K562 (cell line): ENCODE data around the gene MYBL2. TPM values are rescaled to one million over a fixed set of nuclear protein-coding genes. Genes with fewer than 3 reads are reported as not detected.
A peak's percentile ranks its signal among the peaks of the same experiment; 100 is the strongest.

Source experiments
- ATAC-seq: fragments of 200-7000 bp; cut with Tn5 transposase; 3 replicates; pipeline ENCODE4 v1.9.1; 2020; ENCODE audit warnings: moderate library complexity
- BruUV-seq: library from RNA; stranded (reverse); fragments of 400-500 nt; replicated peaks from 2 replicates; lab custom pipeline; 2021; lab: Mats Ljungman, UMichigan
- CTCF ChIA-PET: fragments of 300-600 bp; formaldehyde crosslinking; extraction: SDS; loops from one replicate; lab custom pipeline; 2021; ENCODE audit warnings: low intra/inter-chr PET ratio; lab: Yijun Ruan, JAX
- POLR2A ChIA-PET: fragments of 300-600, 350-650 bp; sonication (Branson Sonifier 250); formaldehyde crosslinking; extraction: SDS; loops from one replicate; lab custom pipeline; 2021; ENCODE audit warnings: antibody characterized with exemption, inconsistent platforms; lab: Yijun Ruan, JAX
- DNase-seq, 4 experiments: peaks; one replicate each; pipeline versions ENCODE4 v3.0.0 to v3.0.0-alpha.2; 2011 to 2018; ENCODE audit warnings: low spot score in 3 of 4, mixed read lengths in 3 of 4; ENCODE audit errors: extremely low read depth in 1 of 4
- FAIRE-seq: peaks from 2 replicates; lab custom pipeline; 2011; peaks lifted over from hg19 to GRCh38; lab: Jason Lieb, UNC
- H2AFZ ChIP-seq: 2 replicates; pipeline ENCODE4 v1.6.0; 2011; ENCODE audit warnings: low read depth, low read length, control low read depth, inconsistent platforms
- H3K27ac ChIP-seq: fragments of 200-600 bp; 3 replicates; pipeline ENCODE4 v1.8.0; 2011; ENCODE audit warnings: low read depth, mild to moderate bottlenecking, control low read depth, inconsistent platforms, low read length, moderate library complexity, mixed read lengths; ENCODE audit errors: extremely low read depth
- H3K27me3 ChIP-seq, 2 experiments: fragments of 300-600 bp in 1 of 2; 2 replicates in 1 of 2; 3 replicates in 1 of 2; pipeline versions ENCODE4 v1.6.0 to v1.8.0; 2011; ENCODE audit warnings: inconsistent platforms in 2 of 2, low read length in 2 of 2, mild to moderate bottlenecking in 1 of 2, mixed read lengths in 1 of 2, moderate library complexity in 1 of 2; ENCODE audit not compliant: control insufficient read depth in 2 of 2, insufficient read depth in 2 of 2
- H3K36me3 ChIP-seq: fragments of 300-600 bp; 3 replicates; pipeline ENCODE4 v1.8.0; 2011; ENCODE audit warnings: mild to moderate bottlenecking, low read length, inconsistent platforms; ENCODE audit not compliant: control insufficient read depth, insufficient read depth
- H3K4me1 ChIP-seq, 2 experiments: fragments of 200-600 bp in 1 of 2; replicated peaks in 1 of 2; 2 replicates in 1 of 2; 3 replicates in 1 of 2; pipeline versions ENCODE4 v1.5.1 to v1.8.0; 2011; ENCODE audit warnings: inconsistent platforms in 2 of 2, low read length in 2 of 2, mild to moderate bottlenecking in 1 of 2, mixed read lengths in 1 of 2, moderate library complexity in 1 of 2; ENCODE audit not compliant: control insufficient read depth in 2 of 2, insufficient read depth in 2 of 2
- H3K4me2 ChIP-seq: 2 replicates; pipeline ENCODE4 v1.6.1; 2011; ENCODE audit warnings: low read length, control low read depth, inconsistent platforms, mixed read lengths; ENCODE audit not compliant: insufficient read depth
- H3K4me3 ChIP-seq: fragments of 200-600 bp; sonication (generic), shearing (Covaris generic); 2 replicates; pipeline ENCODE4 v1.5.1; 2016; ENCODE audit warnings: control low read depth, inconsistent platforms
- H3K79me2 ChIP-seq: fragments of 200-600 bp; 3 replicates; pipeline ENCODE4 v1.8.0; 2011; ENCODE audit warnings: low read length, inconsistent platforms; ENCODE audit not compliant: control insufficient read depth, insufficient read depth
- H3K9ac ChIP-seq, 2 experiments: 2 replicates each; pipeline versions ENCODE4 v1.6.0 to v1.6.1; 2011; ENCODE audit warnings: low read depth in 2 of 2, low read length in 2 of 2, control low read depth in 1 of 2, inconsistent platforms in 1 of 2, mild to moderate bottlenecking in 1 of 2, mixed read lengths in 1 of 2; ENCODE audit not compliant: insufficient read depth in 1 of 2
- H3K9me1 ChIP-seq: one replicate; pipeline ENCODE4 v1.6.0; 2011; ENCODE audit warnings: inconsistent platforms, mild to moderate bottlenecking, low read length, moderate library complexity; ENCODE audit not compliant: control insufficient read depth, insufficient read depth
- H3K9me3 ChIP-seq: replicated peaks from 2 replicates; pipeline ENCODE4 v1.5.1; 2011; ENCODE audit warnings: low read depth, low read length, inconsistent platforms; ENCODE audit not compliant: control insufficient read depth, insufficient read depth
- H4K20me1 ChIP-seq: replicated peaks from 2 replicates; pipeline ENCODE4 v1.6.1; 2011; ENCODE audit warnings: low read length, inconsistent platforms, mixed read lengths; ENCODE audit not compliant: control insufficient read depth, insufficient read depth
- ATF7 ChIP-seq: fragments of 450-650 bp; IDR thresholded peaks from 2 replicates; pipeline ENCODE4 v1.7.1; 2014; ENCODE audit warnings: mild to moderate bottlenecking, moderate library complexity
- BRF1 ChIP-seq: IDR thresholded peaks from 3 replicates; pipeline ENCODE4 v1.6.1; 2011; ENCODE audit warnings: borderline replicate concordance, mild to moderate bottlenecking; ENCODE audit not compliant: insufficient read length; ENCODE audit errors: extremely low read depth
- CCAR2 ChIP-seq: fragments of 200-400 bp; formaldehyde crosslinking; IDR thresholded peaks from 2 replicates; pipeline ENCODE4 v1.6.1; 2017; ENCODE audit warnings: mild to moderate bottlenecking, low read depth, low read length
- CEBPG ChIP-seq, 3 experiments: fragments of 200-800 bp in 1 of 3; sonication (Bioruptor generic) in 1 of 3; sonication (generic) in 1 of 3; formaldehyde crosslinking in 1 of 3; IDR thresholded peaks in 2 of 3; conservative IDR thresholded peaks in 1 of 3; 2 replicates each; pipeline versions ENCODE4 v1.6.1 to v1.8.0; 2016 to 2022; ENCODE audit warnings: missing compliant biosample characterization in 2 of 3, missing genetic modification characterization in 2 of 3, mild to moderate bottlenecking in 1 of 3, missing genetic modification reagents in 1 of 3
- E2F1 ChIP-seq: sonication (generic); formaldehyde crosslinking; IDR thresholded peaks from 2 replicates; pipeline ENCODE4 v1.8.1; 2023; ENCODE audit warnings: mild to moderate bottlenecking, missing genetic modification reagents, moderate library complexity
- E2F3 ChIP-seq: fragments of 250-450 bp; sonication (Bioruptor Pico); IDR thresholded peaks from 2 replicates; pipeline ENCODE4 v1.4.0; 2020; ENCODE audit warnings: mild to moderate bottlenecking
- ELF1 ChIP-seq: fragments of 200-800 bp; sonication (Bioruptor generic); IDR thresholded peaks from 2 replicates; pipeline ENCODE4 v1.6.1; 2016; ENCODE audit warnings: missing genetic modification characterization, missing compliant biosample characterization
- FOXK1 ChIP-seq: sonication (generic); formaldehyde crosslinking; IDR thresholded peaks from 2 replicates; pipeline ENCODE4 v1.8.0; 2022; ENCODE audit warnings: missing genetic modification reagents, mild to moderate bottlenecking, borderline replicate concordance
- HNRNPH1 ChIP-seq: fragments of 200-400 bp; formaldehyde crosslinking; optimal IDR thresholded peaks from 2 replicates; pipeline ENCODE3; 2017; ENCODE audit warnings: low read depth, mild to moderate bottlenecking, low read length, moderate library complexity
- KAT7 ChIP-seq: sonication (generic); formaldehyde crosslinking; IDR thresholded peaks from 2 replicates; pipeline ENCODE4 v1.8.0; 2022; ENCODE audit warnings: missing genetic modification reagents, mild to moderate bottlenecking, borderline replicate concordance
- LARP7 ChIP-seq: fragments of 450-650 bp; IDR thresholded peaks from 2 replicates; pipeline ENCODE4 v1.6.1; 2016
- MAZ ChIP-seq, 2 experiments: fragments of 450-650 bp in 1 of 2; sonication (generic) in 1 of 2; formaldehyde crosslinking; IDR thresholded peaks in 1 of 2; conservative IDR thresholded peaks in 1 of 2; 2 replicates each; pipeline versions ENCODE4 v1.4.0 to v1.5.0; 2020; ENCODE audit warnings: mild to moderate bottlenecking in 1 of 2, missing genetic modification reagents in 1 of 2
- MTA2 ChIP-seq: fragments of 450-650 bp; IDR thresholded peaks from 2 replicates; pipeline ENCODE4 v1.6.1; 2016; ENCODE audit warnings: low read depth
- NFXL1 ChIP-seq: fragments of 450-650 bp; formaldehyde crosslinking; IDR thresholded peaks from 2 replicates; pipeline ENCODE4 v1.4.0; 2021; ENCODE audit warnings: mild to moderate bottlenecking
- PCBP1 ChIP-seq: fragments of 200-400 bp; formaldehyde crosslinking; IDR thresholded peaks from 2 replicates; pipeline ENCODE4 v1.6.1; 2018; ENCODE audit warnings: mild to moderate bottlenecking, low read depth, low read length; ENCODE audit not compliant: poor library complexity, severe bottlenecking
- XRCC5 ChIP-seq: fragments of 200-400 bp; formaldehyde crosslinking; IDR thresholded peaks from 2 replicates; pipeline ENCODE4 v1.6.1; 2017; ENCODE audit warnings: low read depth, mild to moderate bottlenecking, low read length
- ZNF316 ChIP-seq: fragments of 450-650 bp; IDR thresholded peaks from 2 replicates; pipeline ENCODE4 v1.6.1; 2016
- ZNF766 ChIP-seq: fragments of 200-800 bp; sonication (Bioruptor generic); conservative IDR thresholded peaks from 2 replicates; pipeline ENCODE4 v1.6.1; 2016; ENCODE audit warnings: missing genetic modification characterization, missing compliant biosample characterization
- WGBS: fragments of 100-300 bp; shearing (Covaris generic); methylation state at CpG from one replicate; pipeline ENCODE4 v1.1.6; 2016; ENCODE audit warnings: low coverage, mixed read lengths; ENCODE audit not compliant: insufficient coverage; ENCODE audit errors: missing lambda C conversion rate; 5-methylcytosine and 5-hydroxymethylcytosine counted together
- in situ Hi-C: fragments of 300-500 bp; cut with MboI; formaldehyde crosslinking; loops from 4 replicates; pipeline ENCODE4 v1.15.0; 2018; ENCODE audit warnings: inconsistent platforms, mixed read lengths
- intact Hi-C: fragments of 100-400 bp; cut with micrococcal nuclease; formaldehyde crosslinking; loops from 2 replicates; pipeline ENCODE4 v1.14.2; 2022
- polyA plus RNA-seq, 8 experiments: library from polyadenylated mRNA; depleted of rRNA in 4 of 8; stranded (reverse) in 5 of 8; unstranded in 3 of 8; fragments of >200 nt; fragmentation: Nextera tagmentation in 2 of 8; fragmentation: Illumina TruSeq in 1 of 8; extraction: Ambion mirVana in 2 of 8; extraction: Trizol in 1 of 8; gene quantifications; 2 replicates each; pipeline versions ENCODE4 v1.2.1 to v1.2.3, GENCODE V29; 2011 to 2014; ENCODE audit warnings: inconsistent platforms in 1 of 8, missing spikeins in 1 of 8
- total RNA-seq, 7 experiments: library from RNA; depleted of rRNA in 6 of 7; stranded (reverse); fragments of >200 nt in 6 of 7; fragmentation: Illumina TruSeq in 2 of 7; extraction: Trizol in 2 of 7; gene quantifications; 2 replicates each; pipeline versions ENCODE4 v1.2.1 to v1.2.3, GENCODE V29; 2011 to 2021; ENCODE audit warnings: low replicate concordance in 1 of 7

Gene MYBL2
- total and polyA plus RNA-seq, 9 of the 15 experiments (the other 6 are each of a cell fraction or from before 2014, with no cell fraction given), result 4.4 to 169 (median 52.5) TPM

GRCh38 chr20:43752561-43753301, 85.8 kb downstream of the MYBL2 start (continued):
- no peak for TF ChIP-seq CEBPG (CRISPR knock-in tag; IDR thresholded peaks at IDR 0.05)
- peak; percentile 82 to 84 for TF ChIP-seq CEBPG (tag; conservative IDR thresholded peaks at IDR 0.05 in 1 of 2, IDR thresholded peaks at IDR 0.05 in 1 of 2)

GRCh38 chr20:43755390-43755789, 88.5 kb downstream of the MYBL2 start:
- no TSS peak for BruUV-seq
- Histone ChIP-seq H3K4me2 (no peak overlapping the region), H3K4me1 (no peaks in the 10 kb centered on the region), H3K27me3 (peaks cover 10 to 41% of the 10 kb centered on the region in 2 experiments; a peak in 4 of 5 replicates), H3K4me3 (no peak overlapping the region), H3K9ac (no peak overlapping the region), H3K27ac (no peak overlapping the region), H3K9me3 (no peaks in the 10 kb centered on the region), H3K36me3 (no peaks in the 10 kb centered on the region), H2AFZ (no peak overlapping the region), H4K20me1 (no peaks in the 10 kb centered on the region)
- ChIA-PET POLR2A (interaction anchor here (0.7 to 0.8 kb wide), 2 partner anchors 85 to 317 kb away, joined by 3 read pairs; no protein-coding TSS in a partner anchor), CTCF (no interaction called here)
- intact Hi-C loops (no loop called here), in situ Hi-C loops (no loop called here)
- under 1% methylated on average over 7 of the region's 7 CpGs for WGBS
- FAIRE-seq (no peak), DNase-seq (no peak)
- TF ChIP-seq E2F1 (no peak), MAZ (CRISPR knock-in tag; conservative IDR thresholded peaks at IDR 0.05 in 1 of 2, IDR thresholded peaks at IDR 0.05 in 1 of 2) (no peak), MTA2 (no peak), FOXK1 (CRISPR knock-in tag) (no peak), CCAR2 (no peak), XRCC5 (no peak), BRF1 (no peak), KAT7 (CRISPR knock-in tag) (no peak), ZNF316 (no peak), ATF7 (no peak), NFXL1 (CRISPR knock-in tag) (no peak), ZNF766 (CRISPR knock-in tag) (no peak), LARP7 (no peak), HNRNPH1 (no peak), E2F3 (no peak), ELF1 (tag) (no peak), PCBP1 (no peak)
- TF ChIP-seq, all 486 proteins: peak for 0
- no peaks in the 10 kb centered on the region for H3K79me2 ChIP-seq
- no peaks in the 10 kb centered on the region for H3K9me1 ChIP-seq
- no peak for ATAC-seq
